ENCODE measurements around the gene SRRM4. TPM values are rescaled to one million over a fixed set of nuclear protein-coding genes. Genes with fewer than 3 reads are reported as not detected.

Gene SRRM4
- total RNA-seq, 1 experiment from 2014 or later, result 0.96 TPM

- DNase-seq (ENCODE audit: low spot score) (no peak), ATAC-seq (no peak)
- Mint-ChIP-seq H3K9me3 (peaks cover 4% of the 10 kb centered on the region), H3K27ac (no peak overlapping the region), H3K27me3 (ENCODE audit: low read depth) (no peaks in the 10 kb centered on the region), H3K4me3 (no peak overlapping the region), H3K4me1 (peaks cover 51% of the 10 kb centered on the region), H3K36me3 (no peaks in the 10 kb centered on the region)
- TF ChIP-seq ZNF263 (CRISPR knock-in tag; IDR thresholded peaks at IDR 0.05; ENCODE audit: low read depth) (no peak), NFYB (CRISPR knock-in tag; conservative IDR thresholded peaks at IDR 0.05; ENCODE audit: low read depth) (no peak), FOXJ3 (CRISPR knock-in tag; IDR thresholded peaks at IDR 0.05; ENCODE audit: borderline replicate concordance) (no peak), HMGA2 (CRISPR knock-in tag; IDR thresholded peaks at IDR 0.05) (no peak), GRHL2 (CRISPR knock-in tag; IDR thresholded peaks at IDR 0.05; ENCODE audit: insufficient replicate concordance, severe bottlenecking) (no peak), NFE2L1 (CRISPR knock-in tag; IDR thresholded peaks at IDR 0.05) (no peak)
- ChIA-PET CTCF (interaction anchor here (0.9 to 1.9 kb wide), 2 partner anchors 18 to 19 kb away, joined by 3 to 5 read pairs; no protein-coding TSS in a partner anchor), POLR2A (interaction anchor here (0.8 to 2.5 kb wide), 2 partner anchors 20 to 194 kb away, joined by 3 to 15 read pairs; partner anchors contain the start of gene SRRM4)
Observed at GRCh38 chr12:119175081-119175480, 193.7 kb downstream of the SRRM4 start.

- no peaks in the 10 kb centered on the region for H3K9me3 Mint-ChIP-seq
- DNase-seq (ENCODE audit: low spot score), result peak; percentile 26
Observed at GRCh38 chr12:119176267-119177055, 195.1 kb downstream of the SRRM4 start.

More at GRCh38 chr12:119176267-119177055, 195.1 kb downstream of the SRRM4 start:
- ATAC-seq, result no peak
- ChIA-PET POLR2A (interaction anchor here (2.5 kb wide), 1 partner anchor 22 kb away, joined by 15 read pairs; no protein-coding TSS in a partner anchor), CTCF (interaction anchor here (1.0 to 1.9 kb wide), 2 partner anchors 20 to 267 kb away, joined by 3 to 5 read pairs; no protein-coding TSS in a partner anchor)
- Mint-ChIP-seq H3K27ac (peak overlapping the region; percentile 74; the same call in 1 of the 2 replicates), H3K4me1 (peaks cover 55% of the 10 kb centered on the region), H3K27me3 (ENCODE audit: low read depth) (no peaks in the 10 kb centered on the region), H3K4me3 (no peak overlapping the region), H3K36me3 (no peaks in the 10 kb centered on the region)
- TF ChIP-seq ZNF232 (CRISPR knock-in tag; IDR thresholded peaks at IDR 0.05) (no peak), ZNF532 (CRISPR knock-in tag; IDR thresholded peaks at IDR 0.05; ENCODE audit: borderline replicate concordance) (no peak), ZNF281 (CRISPR knock-in tag; IDR thresholded peaks at IDR 0.05) (no peak), FOXK1 (CRISPR knock-in tag; IDR thresholded peaks at IDR 0.05) (no peak), HMGA2 (CRISPR knock-in tag; IDR thresholded peaks at IDR 0.05) (no peak), ZNF671 (CRISPR knock-in tag; IDR thresholded peaks at IDR 0.05) (no peak), ZNF121 (CRISPR knock-in tag; IDR thresholded peaks at IDR 0.05) (no peak), ELF4 (CRISPR knock-in tag; IDR thresholded peaks at IDR 0.05; ENCODE audit: low read depth) (no peak), JAZF1 (CRISPR knock-in tag; IDR thresholded peaks at IDR 0.05) (no peak), NFYB (CRISPR knock-in tag; conservative IDR thresholded peaks at IDR 0.05; ENCODE audit: low read depth) (no peak), MLX (CRISPR knock-in tag; IDR thresholded peaks at IDR 0.05) (no peak), TEAD4 (CRISPR knock-in tag; IDR thresholded peaks at IDR 0.05) (no peak), ZNF512 (CRISPR knock-in tag; IDR thresholded peaks at IDR 0.05; ENCODE audit: borderline replicate concordance) (no peak), KAT7 (CRISPR knock-in tag; IDR thresholded peaks at IDR 0.05; ENCODE audit: borderline replicate concordance) (no peak), NR3C1 (CRISPR knock-in tag; conservative IDR thresholded peaks at IDR 0.05; ENCODE audit: low read depth) (no peak)

Measured in WTC11 (cell line).